Cerebellar nuclear complex (tissue), 1 donor: ENCODE results near the gene NRCAM.
"Not testable (repeated sequence)": the region's sequence is repeated elsewhere in the genome, so short reads cannot be mapped to it uniquely, and the experiment has no call there.

Source experiments
- DNase-seq, 2 experiments: peaks; one replicate each; lab custom pipeline; 2025; lab: John Stamatoyannopoulos, UW

NRCAM gene

GRCh38 chr7:108340856-108341411 is 115.3 kb downstream of the NRCAM start:
- DNase-seq: no peak

GRCh38 chr7:108340406-108340805 is 115.8 kb downstream of the NRCAM start:
- not testable (repeated sequence) for DNase-seq

- no peak for DNase-seq
These were observed 120.8 kb downstream of the NRCAM start for GRCh38 chr7:108335269-108335918.

- DNase-seq: no peak
These were observed 123.3 kb downstream of the NRCAM start for GRCh38 chr7:108332937-108333336.

- no peak for DNase-seq
These were observed 124.3 kb downstream of the NRCAM start for GRCh38 chr7:108331971-108332370.

GRCh38 chr7:108330227-108330626 is 126.0 kb downstream of the NRCAM start:
- DNase-seq: no peak

- no peak for DNase-seq
These were observed 126.7 kb downstream of the NRCAM start for GRCh38 chr7:108329514-108329913.

GRCh38 chr7:108328174-108328651 is 128.0 kb downstream of the NRCAM start:
- DNase-seq: no peak

GRCh38 chr7:108327353-108327752 is 128.9 kb downstream of the NRCAM start:
- DNase-seq: no peak

GRCh38 chr7:108326938-108327337 is 129.3 kb downstream of the NRCAM start:
- no peak for DNase-seq

GRCh38 chr7:108324053-108325038 is 131.9 kb downstream of the NRCAM start:
- no peak for DNase-seq

GRCh38 chr7:108322925-108323832 is 133.1 kb downstream of the NRCAM start:
- DNase-seq: no peak

- DNase-seq: no peak
These were observed 134.2 kb downstream of the NRCAM start for GRCh38 chr7:108322046-108322445.

GRCh38 chr7:108321359-108321758 is 134.9 kb downstream of the NRCAM start:
- DNase-seq: no peak

GRCh38 chr7:108316708-108317107 is 139.5 kb downstream of the NRCAM start:
- no peak for DNase-seq

GRCh38 chr7:108314551-108314950 is 141.7 kb downstream of the NRCAM start:
- no peak for DNase-seq

- DNase-seq: no peak
These were observed 142.2 kb downstream of the NRCAM start for GRCh38 chr7:108314049-108314448.

- no peak for DNase-seq
These were observed 143.2 kb downstream of the NRCAM start for GRCh38 chr7:108313086-108313485.

GRCh38 chr7:108311446-108312168 is 144.6 kb downstream of the NRCAM start:
- no peak for DNase-seq

- no peak for DNase-seq
These were observed 145.9 kb downstream of the NRCAM start for GRCh38 chr7:108310351-108310750.

- DNase-seq: no peak
These were observed 147.3 kb downstream of the NRCAM start for GRCh38 chr7:108308903-108309302.
